Naive thymus-derived CD4-positive, alpha-beta T cell (primary cell): ENCODE measurements around the gene NKAIN2. TPM values are rescaled to one million over a fixed set of nuclear protein-coding genes. Genes with fewer than 3 reads are reported as not detected.

ENCODE experiments used
- ATAC-seq: fragments of 150-1000 bp; cut with Tn5 transposase; 2 replicates; pipeline ENCODE4 v1.10.0; 2021; ENCODE audit warnings: mild to moderate bottlenecking, moderate library complexity
- CTCF ChIA-PET: fragments of 350-600 bp; sonication (Branson Sonifier 250); formaldehyde crosslinking; loops from one replicate; lab custom pipeline; 2021; ENCODE audit warnings: antibody characterized with exemption; lab: Charles Lee
- POLR2A ChIA-PET: fragments of 350-600 bp; sonication (Branson Sonifier 250); formaldehyde crosslinking; loops from one replicate; lab custom pipeline; 2021; ENCODE audit warnings: antibody characterized with exemption, inconsistent platforms; lab: Charles Lee
- DNase-seq, 9 donors: peaks; one replicate each; pipeline versions ENCODE4 v3.0.0 to v3.0.0-alpha.2; 2020 to 2022; ENCODE audit warnings: mixed read lengths in 1 of 9
- H3K27ac ChIP-seq: one replicate; pipeline ENCODE4 v1.7.0; 2013; ENCODE audit warnings: mild to moderate bottlenecking, low read depth, low read length, moderate library complexity
- H3K27me3 ChIP-seq, 2 donors: one replicate each; pipeline ENCODE4 v1.7.0; 2013; ENCODE audit warnings: low read length in 2 of 2, mild to moderate bottlenecking in 2 of 2, moderate library complexity in 2 of 2; ENCODE audit not compliant: control insufficient read depth in 2 of 2, insufficient read depth in 2 of 2
- H3K36me3 ChIP-seq, 3 experiments: 1 replicate in 2 of 3; 2 replicates in 1 of 3; pipeline ENCODE4 v1.7.0; 2013; ENCODE audit warnings: low read length in 3 of 3, mild to moderate bottlenecking in 3 of 3, moderate library complexity in 1 of 3; ENCODE audit not compliant: insufficient read depth in 3 of 3, control insufficient read depth in 2 of 3
- H3K4me1 ChIP-seq, 2 donors: one replicate each; pipeline ENCODE4 v1.7.0; 2013; ENCODE audit warnings: low read length in 2 of 2, mild to moderate bottlenecking in 2 of 2, moderate library complexity in 1 of 2; ENCODE audit not compliant: control insufficient read depth in 2 of 2, insufficient read depth in 2 of 2
- H3K4me3 ChIP-seq: 2 replicates; pipeline ENCODE4 v1.7.0; 2013; ENCODE audit warnings: mild to moderate bottlenecking, low read length
- H3K9me3 ChIP-seq, 3 experiments: 1 replicate in 2 of 3; 2 replicates in 1 of 3; pipeline ENCODE4 v1.7.0; 2013; ENCODE audit warnings: low read length in 3 of 3; ENCODE audit not compliant: control insufficient read depth in 2 of 3
- H3K27ac Mint-ChIP-seq, 9 donors: one replicate each; pipeline ENCODE4 v1.8.0; 2020 to 2022; ENCODE audit warnings: mixed read lengths in 9 of 9, mild to moderate bottlenecking in 8 of 9, moderate library complexity in 5 of 9, inconsistent platforms in 2 of 9
- H3K27me3 Mint-ChIP-seq, 5 donors: one replicate each; pipeline ENCODE4 v1.8.0; 2021 to 2022; ENCODE audit warnings: mixed read lengths in 5 of 5, mild to moderate bottlenecking in 1 of 5
- H3K36me3 Mint-ChIP-seq, 5 donors: one replicate each; pipeline ENCODE4 v1.8.0; 2020 to 2022; ENCODE audit warnings: mixed read lengths in 5 of 5, mild to moderate bottlenecking in 3 of 5, inconsistent platforms in 1 of 5
- H3K4me1 Mint-ChIP-seq, 7 donors: one replicate each; pipeline ENCODE4 v1.8.0; 2020 to 2022; ENCODE audit warnings: mixed read lengths in 7 of 7, mild to moderate bottlenecking in 3 of 7, inconsistent platforms in 1 of 7
- H3K4me3 Mint-ChIP-seq, 10 donors: one replicate each; pipeline ENCODE4 v1.8.0; 2020 to 2022; ENCODE audit warnings: mild to moderate bottlenecking in 10 of 10, mixed read lengths in 10 of 10, moderate library complexity in 6 of 10, inconsistent platforms in 2 of 10
- H3K9me3 Mint-ChIP-seq, 11 donors: one replicate each; pipeline ENCODE4 v1.8.0; 2020 to 2022; ENCODE audit warnings: mixed read lengths in 11 of 11, mild to moderate bottlenecking in 4 of 11, inconsistent platforms in 1 of 11, moderate library complexity in 1 of 11
- intact Hi-C, 2 donors: fragments of 100-400 bp; cut with micrococcal nuclease; formaldehyde crosslinking; loops; one replicate each; pipeline ENCODE4 v1.15.1; 2023
- polyA plus RNA-seq, 2 donors: library from polyadenylated mRNA; unstranded; fragments of 300-500 nt; fragmentation: Illumina TruSeq; gene quantifications; one replicate each; pipeline ENCODE4 v1.2.3, GENCODE V29; 2021
- total RNA-seq, 6 experiments: library from RNA in 5 of 6; stranded (reverse) in 5 of 6; gene quantifications; 1 replicate in 5 of 6; 2 replicates in 1 of 6; pipeline ENCODE4 v1.2.3 and lab custom pipeline; 2021 to 2026

NKAIN2 gene
- total and polyA plus RNA-seq, 7 experiments from 2014 or later, result 0.21 to 2.9 TPM; not detected in 5

DNA sequence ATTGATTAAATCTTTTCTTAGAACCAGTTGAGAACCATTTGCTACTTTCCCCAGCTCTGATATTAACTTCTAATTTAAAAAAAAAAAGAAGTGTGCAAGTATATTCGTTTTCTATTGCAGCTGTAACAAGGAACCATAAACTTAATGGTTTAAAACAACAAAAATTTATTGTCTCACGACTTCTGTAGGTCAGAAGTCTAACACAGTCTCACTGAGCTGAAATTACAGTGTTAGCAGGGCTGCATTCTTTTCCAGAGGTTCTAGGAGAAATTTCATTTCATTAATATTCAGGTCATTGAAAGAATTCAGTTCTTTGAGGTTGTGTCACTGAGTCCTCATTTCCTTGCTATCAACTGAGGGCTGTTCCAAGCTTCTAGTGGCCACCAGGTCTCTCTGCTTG, 945.1 kb downstream of the NKAIN2 start:
- Histone ChIP-seq H3K27ac (no peak overlapping the region), H3K9me3 (no peaks in the 10 kb centered on the region), H3K4me1 (no peaks in the 10 kb centered on the region), H3K27me3 (no peaks in the 10 kb centered on the region), H3K4me3 (no peak overlapping the region), H3K36me3 (no peaks in the 10 kb centered on the region)
- ChIA-PET CTCF (no interaction called here), POLR2A (no interaction called here)
- Mint-ChIP-seq H3K4me3 (no peak overlapping the region), H3K27ac (no peak overlapping the region), H3K9me3 (peaks cover 0 to 3% (median 0%) of the 10 kb centered on the region in 11 donors), H3K4me1 (no peaks in the 10 kb centered on the region), H3K27me3 (peaks cover 0 to 5% (median 0%) of the 10 kb centered on the region in 5 donors), H3K36me3 (no peaks in the 10 kb centered on the region)
- intact Hi-C loops, result no loop called here
- ATAC-seq, result no peak
- DNase-seq, result no peak

DNA sequence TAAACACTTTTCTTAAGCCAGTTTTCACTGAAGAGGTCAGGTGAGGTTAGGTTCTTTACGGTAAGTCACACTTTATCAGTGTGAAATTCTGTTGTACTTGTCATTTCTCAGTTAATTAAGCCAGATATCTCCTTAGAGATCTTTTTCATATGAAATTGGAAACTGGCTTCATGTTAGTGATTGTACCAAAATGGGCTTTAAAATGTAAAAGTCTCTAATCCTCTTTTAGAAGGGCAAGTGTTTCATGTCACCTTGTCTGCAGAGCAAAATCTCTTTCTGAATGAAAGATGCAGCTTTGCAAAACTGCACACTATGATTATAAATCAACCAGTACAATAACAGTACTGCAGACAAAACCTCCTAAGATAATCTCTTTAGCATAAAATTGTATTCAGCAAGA, 949.3 kb downstream of the NKAIN2 start:
- H3K27ac Mint-ChIP-seq, result no peak overlapping the region
- intact Hi-C loops, result no loop called here
- Histone ChIP-seq H3K4me1 (no peaks in the 10 kb centered on the region), H3K36me3 (no peaks in the 10 kb centered on the region), H3K27ac (no peak overlapping the region), H3K27me3 (no peaks in the 10 kb centered on the region), H3K9me3 (no peaks in the 10 kb centered on the region), H3K4me3 (no peak overlapping the region)
- no peaks in the 10 kb centered on the region for H3K4me1 Mint-ChIP-seq
- ATAC-seq, result no peak
- no peak for DNase-seq
- POLR2A ChIA-PET, result no interaction called here
- H3K4me3 Mint-ChIP-seq, result no peak overlapping the region
- no peaks in the 10 kb centered on the region for H3K36me3 Mint-ChIP-seq
- CTCF ChIA-PET, result no interaction called here
- H3K27me3 Mint-ChIP-seq, result peaks cover 0 to 5% (median 0%) of the 10 kb centered on the region in 5 donors
- H3K9me3 Mint-ChIP-seq, result peaks cover 0 to 7% (median 0%) of the 10 kb centered on the region in 11 donors

DNA sequence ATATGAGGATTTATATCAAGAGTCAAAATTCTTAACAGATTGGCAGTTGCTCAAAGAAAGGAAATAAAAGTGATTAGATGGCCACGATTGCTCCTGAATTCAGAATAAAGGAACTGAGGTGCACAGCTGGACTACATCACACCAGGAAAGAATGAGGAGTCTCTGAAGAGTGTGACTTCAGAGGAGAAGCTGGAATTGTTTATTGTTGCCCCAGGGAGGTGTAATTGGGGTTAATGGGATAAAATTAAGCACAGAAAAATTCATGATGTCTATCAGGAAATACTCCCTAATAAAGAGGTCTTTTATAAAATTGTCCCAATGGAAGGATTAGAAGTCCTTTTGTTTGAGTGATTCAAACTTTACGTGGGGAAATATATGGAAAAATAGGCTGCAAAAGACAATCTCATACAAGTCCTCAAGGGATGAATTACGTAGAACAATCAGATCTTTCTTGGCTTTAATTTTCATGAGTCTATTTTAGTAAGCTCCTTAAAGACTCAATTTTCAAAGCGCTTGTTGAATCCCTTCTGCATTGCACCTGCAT, 950.0 kb downstream of the NKAIN2 start:
- Mint-ChIP-seq H3K4me1 (no peaks in the 10 kb centered on the region), H3K27me3 (peaks cover 0 to 5% (median 0%) of the 10 kb centered on the region in 5 donors), H3K9me3 (peaks cover 0 to 7% (median 0%) of the 10 kb centered on the region in 11 donors), H3K36me3 (no peaks in the 10 kb centered on the region), H3K4me3 (no peak overlapping the region), H3K27ac (no peak overlapping the region)
- ChIA-PET CTCF (no interaction called here), POLR2A (no interaction called here)
- Histone ChIP-seq H3K27ac (no peak overlapping the region), H3K4me3 (no peak overlapping the region), H3K4me1 (no peaks in the 10 kb centered on the region), H3K36me3 (no peaks in the 10 kb centered on the region), H3K27me3 (no peaks in the 10 kb centered on the region), H3K9me3 (no peaks in the 10 kb centered on the region)
- ATAC-seq (no peak), DNase-seq (no peak)
- intact Hi-C loops, result no loop called here

DNA sequence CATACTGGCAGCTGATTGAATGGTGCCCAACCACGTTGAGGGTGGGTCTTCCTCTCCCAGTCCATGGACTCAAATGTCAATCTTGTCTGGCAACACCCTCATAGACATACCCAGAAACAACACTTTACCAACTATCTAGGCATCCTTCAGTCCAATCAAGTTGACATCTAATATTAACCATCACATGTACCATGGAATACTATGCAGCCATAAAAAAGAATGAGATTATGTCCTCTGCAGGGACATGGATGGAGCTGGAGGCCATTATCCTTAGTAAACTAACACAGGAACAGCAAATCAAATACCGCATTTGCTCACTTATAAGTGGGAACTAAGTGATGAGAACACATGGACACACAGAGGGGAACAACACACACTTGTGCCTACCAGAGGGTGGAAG, 951.7 kb downstream of the NKAIN2 start:
- no peak overlapping the region for H3K27ac Mint-ChIP-seq
- no peaks in the 10 kb centered on the region for H3K36me3 ChIP-seq
- ATAC-seq (no peak), DNase-seq (no peak)
- peaks cover 0 to 5% (median 0%) of the 10 kb centered on the region in 5 donors for H3K27me3 Mint-ChIP-seq
- H3K27ac ChIP-seq, result no peak overlapping the region
- H3K9me3 Mint-ChIP-seq, result peaks cover 0 to 7% (median 0%) of the 10 kb centered on the region in 11 donors
- ChIA-PET CTCF (no interaction called here), POLR2A (no interaction called here)
- no peaks in the 10 kb centered on the region for H3K36me3 Mint-ChIP-seq
- H3K4me3 Mint-ChIP-seq, result peak overlapping the region in 1 of 10 donors; percentile 43
- intact Hi-C loops, result no loop called here
- H3K4me3 ChIP-seq, result no peak overlapping the region
- H3K27me3 ChIP-seq, result no peaks in the 10 kb centered on the region
- H3K4me1 Mint-ChIP-seq, result no peaks in the 10 kb centered on the region
- no peaks in the 10 kb centered on the region for H3K9me3 ChIP-seq
- H3K4me1 ChIP-seq, result no peaks in the 10 kb centered on the region

DNA sequence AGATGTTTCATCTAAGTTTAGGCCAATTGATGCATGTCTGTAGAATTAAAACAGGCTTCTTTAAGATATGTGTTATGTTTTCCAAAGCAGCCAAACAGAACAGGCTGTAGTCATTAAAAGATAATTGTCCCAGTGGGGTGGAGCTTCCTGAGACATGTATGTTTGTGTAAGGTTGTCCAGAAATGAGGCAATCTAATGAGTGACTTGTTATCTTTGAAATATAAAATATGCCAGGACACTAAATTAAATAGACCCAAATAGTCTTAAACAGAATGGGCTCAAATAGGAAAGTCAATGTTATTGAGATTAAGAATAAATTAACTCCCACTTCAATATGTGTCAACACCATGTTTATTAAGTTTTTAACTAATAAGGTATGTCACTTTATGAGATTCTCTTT, 953.9 kb downstream of the NKAIN2 start:
- CTCF ChIA-PET, result no interaction called here
- Histone ChIP-seq H3K27ac (no peak overlapping the region), H3K27me3 (no peaks in the 10 kb centered on the region), H3K9me3 (no peaks in the 10 kb centered on the region), H3K4me3 (no peak overlapping the region), H3K36me3 (no peaks in the 10 kb centered on the region), H3K4me1 (no peaks in the 10 kb centered on the region)
- Mint-ChIP-seq H3K4me1 (no peaks in the 10 kb centered on the region), H3K27me3 (peaks cover 0 to 2% (median 0%) of the 10 kb centered on the region in 5 donors), H3K27ac (no peak overlapping the region), H3K9me3 (peaks cover 0 to 9% (median 2%) of the 10 kb centered on the region in 11 donors), H3K36me3 (no peaks in the 10 kb centered on the region), H3K4me3 (no peak overlapping the region)
- DNase-seq (no peak), ATAC-seq (no peak)
- intact Hi-C loops, result no loop called here
- POLR2A ChIA-PET, result interaction anchor here (0.6 kb wide), 1 partner anchor 1428 kb away, joined by 3 read pairs; no protein-coding TSS in a partner anchor

DNA sequence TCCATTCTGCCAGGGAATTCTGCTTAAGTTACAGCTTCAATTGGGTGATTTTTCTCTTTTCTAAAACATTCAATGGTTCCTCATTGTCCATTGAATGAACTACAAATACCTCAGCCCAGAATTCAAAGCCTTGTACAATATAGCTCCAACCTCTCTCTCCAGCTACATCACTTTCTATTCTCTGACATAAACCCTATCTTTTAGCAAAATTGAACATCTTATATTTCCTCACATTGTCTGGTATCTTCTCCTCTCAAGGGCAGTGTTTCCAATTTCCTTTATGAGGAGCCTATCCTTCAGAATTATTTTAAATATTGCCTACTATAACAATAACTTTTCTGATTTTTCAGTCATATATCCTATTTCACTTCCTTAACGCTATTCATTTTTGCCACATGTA, 955.0 kb downstream of the NKAIN2 start:
- intact Hi-C loops, result no loop called here
- POLR2A ChIA-PET, result no interaction called here
- no peak for ATAC-seq
- Histone ChIP-seq H3K9me3 (no peaks in the 10 kb centered on the region), H3K27ac (no peak overlapping the region), H3K4me1 (no peaks in the 10 kb centered on the region), H3K4me3 (no peak overlapping the region), H3K27me3 (no peaks in the 10 kb centered on the region), H3K36me3 (no peaks in the 10 kb centered on the region)
- no peak for DNase-seq
- H3K27ac Mint-ChIP-seq, result no peak overlapping the region
- CTCF ChIA-PET, result no interaction called here
- no peak overlapping the region for H3K4me3 Mint-ChIP-seq
- H3K36me3 Mint-ChIP-seq, result no peaks in the 10 kb centered on the region
- H3K4me1 Mint-ChIP-seq, result no peaks in the 10 kb centered on the region
- H3K27me3 Mint-ChIP-seq, result peaks cover 0 to 4% (median 0%) of the 10 kb centered on the region in 5 donors
- peaks cover 0 to 13% (median 2%) of the 10 kb centered on the region in 11 donors for H3K9me3 Mint-ChIP-seq

DNA sequence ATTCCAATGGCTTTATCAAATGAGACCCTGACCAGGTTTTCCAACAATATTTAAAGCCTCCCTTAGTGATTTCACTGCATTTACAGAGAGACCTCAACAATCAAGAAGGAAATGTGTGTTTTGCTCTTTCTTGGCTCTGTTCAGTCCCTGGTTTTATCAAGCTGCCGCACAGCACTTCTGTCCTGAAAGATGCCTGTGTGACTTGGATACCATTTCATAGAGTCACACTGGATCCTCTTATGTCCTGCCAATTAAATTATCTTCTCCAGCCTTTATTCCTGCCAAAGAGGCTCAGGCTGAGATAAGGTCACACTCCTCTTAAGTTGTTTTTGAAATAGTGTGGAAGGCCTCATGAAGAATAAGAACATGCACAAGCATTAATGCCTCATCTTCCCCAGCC, 961.6 kb downstream of the NKAIN2 start:
- ChIA-PET CTCF (interaction anchor here (0.6 kb wide), 1 partner anchor 670 kb away, joined by 3 read pairs; no protein-coding TSS in a partner anchor), POLR2A (no interaction called here)
- intact Hi-C loops, result no loop called here
- Mint-ChIP-seq H3K9me3 (peaks cover 0 to 6% (median 1%) of the 10 kb centered on the region in 11 donors), H3K27ac (no peak overlapping the region), H3K4me3 (no peak overlapping the region), H3K4me1 (no peaks in the 10 kb centered on the region), H3K36me3 (no peaks in the 10 kb centered on the region), H3K27me3 (peaks cover 0 to 6% (median 3%) of the 10 kb centered on the region in 5 donors)
- Histone ChIP-seq H3K4me3 (no peak overlapping the region), H3K27ac (no peak overlapping the region), H3K27me3 (no peaks in the 10 kb centered on the region), H3K4me1 (no peaks in the 10 kb centered on the region), H3K9me3 (no peaks in the 10 kb centered on the region), H3K36me3 (no peaks in the 10 kb centered on the region)
- no peak for ATAC-seq
- DNase-seq, result no peak
